CD4-positive, alpha-beta T cell treated with Interferon gamma for 1 hour (primary cell): ENCODE results near the gene EIF3I.

ENCODE experiments used
- DNase-seq: peaks from one replicate; pipeline ENCODE4 v3.0.0-alpha.2; 2020

EIF3I gene

GRCh38 chr1:32221980-32222755 lies at the start of gene EIF3I, which contains the start of gene TMEM234:
Gene EIF3I, plus strand, starts transcription at chr1:32222407. Its CDS starts 35 bp downstream, at chr1:32222442.
Gene TMEM234, minus strand, starts transcription at chr1:32222353. Its CDS starts 31 bp downstream, at chr1:32222322.
- peak; percentile 91 for DNase-seq

- no peak for DNase-seq
These were observed 49.5 kb upstream of the EIF3I start for GRCh38 chr1:32172621-32173245.

- no peak for DNase-seq
These were observed 43.6 kb upstream of the EIF3I start for GRCh38 chr1:32178380-32179192.

GRCh38 chr1:32179193-32179442 lies 43.1 kb upstream of the EIF3I start:
- DNase-seq = no peak

DNA sequence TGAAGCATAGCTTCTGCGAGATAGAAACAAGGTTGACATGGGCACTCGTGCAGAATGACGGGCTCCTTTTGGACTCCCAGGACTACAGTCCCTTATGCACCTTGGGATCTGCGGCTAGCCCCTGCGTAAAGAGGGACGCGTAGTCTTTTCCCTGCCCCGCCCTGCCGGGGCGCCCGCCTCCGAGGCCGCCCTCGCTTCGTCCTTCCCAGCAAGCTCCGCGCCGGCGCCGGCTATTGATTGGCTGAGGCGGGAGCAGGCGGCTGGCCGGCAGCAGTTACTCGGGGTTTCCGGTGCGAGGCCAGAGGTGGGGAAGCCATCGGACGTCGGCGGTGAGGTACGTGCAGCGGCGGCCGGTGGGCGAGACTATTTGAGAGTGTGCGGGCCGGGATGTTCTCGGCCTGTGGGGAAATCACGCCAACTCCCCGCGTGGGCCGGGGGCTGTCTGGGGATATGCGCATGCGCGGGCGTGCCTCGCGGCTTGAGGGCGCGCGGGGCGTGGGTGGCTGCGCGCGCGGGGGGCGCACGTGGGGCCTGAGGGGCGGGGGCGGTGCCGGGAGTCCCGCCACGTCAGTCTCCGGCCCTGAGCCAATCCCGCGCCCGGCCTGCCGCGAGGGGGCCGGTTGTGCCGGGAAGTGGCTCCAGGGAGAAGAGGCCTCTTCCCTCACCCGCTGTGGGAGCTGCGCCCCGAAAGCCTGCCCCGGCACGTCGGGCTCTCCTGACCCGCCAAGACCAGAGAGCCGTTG lies 42.6 kb upstream of the EIF3I start, which contains the start of gene TXLNA:
TSS of gene TXLNA (plus strand) at position 233 of the 743 bp plus-strand sequence. CDS start 671 bp downstream, outside the sequence.
- peak; percentile 88 for DNase-seq

DNA sequence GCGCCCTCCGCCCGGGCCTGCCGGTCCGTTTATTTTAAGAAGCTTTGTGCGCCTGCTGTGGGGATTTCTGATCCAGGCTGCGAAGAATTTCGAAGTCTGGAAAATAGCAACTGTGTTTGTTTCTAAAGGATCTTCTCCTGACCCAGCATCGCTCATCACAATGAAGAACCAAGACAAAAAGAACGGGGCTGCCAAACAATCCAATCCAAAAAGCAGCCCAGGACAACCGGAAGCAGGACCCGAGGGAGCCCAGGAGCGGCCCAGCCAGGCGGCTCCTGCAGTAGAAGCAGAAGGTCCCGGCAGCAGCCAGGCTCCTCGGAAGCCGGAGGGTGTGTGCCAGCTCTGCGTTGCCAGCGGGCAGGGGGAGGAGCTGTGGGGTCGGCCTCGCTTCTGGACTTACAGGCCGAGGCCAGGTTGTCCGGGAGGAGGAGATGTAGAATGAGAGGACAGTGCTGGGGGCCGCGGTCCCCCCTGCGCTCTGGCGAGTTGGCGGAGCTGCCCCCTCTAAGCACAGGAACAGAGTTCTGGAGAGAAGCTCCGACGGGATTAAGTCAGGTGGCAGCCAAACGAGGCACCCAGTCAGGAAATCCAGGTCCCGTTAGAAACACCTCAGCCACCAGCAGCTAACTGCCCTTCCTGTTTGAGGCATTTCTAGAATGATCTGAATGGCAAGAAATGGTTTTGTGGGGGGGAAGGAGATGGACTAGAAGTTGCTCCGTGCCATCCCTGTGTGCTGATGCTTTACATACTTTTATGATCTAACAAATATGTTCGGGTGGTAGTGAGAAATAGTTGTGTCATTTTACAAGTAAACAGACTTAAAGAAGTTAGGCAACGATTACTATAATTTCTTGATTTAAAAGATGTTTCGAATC lies 41.8 kb upstream of the EIF3I start:
- peak; percentile 25 for DNase-seq

DNA sequence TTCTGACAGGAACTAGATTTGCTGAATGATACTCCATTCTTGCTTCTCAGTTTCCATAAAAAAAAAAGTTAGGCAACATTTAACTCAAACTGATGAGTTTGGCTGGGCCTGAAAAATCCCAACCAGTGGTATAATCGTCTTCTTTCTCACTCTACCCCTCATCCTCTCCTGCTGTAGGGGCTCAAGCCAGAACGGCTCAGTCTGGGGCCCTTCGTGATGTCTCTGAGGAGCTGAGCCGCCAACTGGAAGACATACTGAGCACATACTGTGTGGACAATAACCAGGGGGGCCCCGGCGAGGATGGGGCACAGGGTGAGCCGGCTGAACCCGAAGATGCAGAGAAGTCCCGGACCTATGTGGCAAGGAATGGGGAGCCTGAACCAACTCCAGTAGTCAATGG lies 41.1 kb upstream of the EIF3I start:
- no peak for DNase-seq

DNA sequence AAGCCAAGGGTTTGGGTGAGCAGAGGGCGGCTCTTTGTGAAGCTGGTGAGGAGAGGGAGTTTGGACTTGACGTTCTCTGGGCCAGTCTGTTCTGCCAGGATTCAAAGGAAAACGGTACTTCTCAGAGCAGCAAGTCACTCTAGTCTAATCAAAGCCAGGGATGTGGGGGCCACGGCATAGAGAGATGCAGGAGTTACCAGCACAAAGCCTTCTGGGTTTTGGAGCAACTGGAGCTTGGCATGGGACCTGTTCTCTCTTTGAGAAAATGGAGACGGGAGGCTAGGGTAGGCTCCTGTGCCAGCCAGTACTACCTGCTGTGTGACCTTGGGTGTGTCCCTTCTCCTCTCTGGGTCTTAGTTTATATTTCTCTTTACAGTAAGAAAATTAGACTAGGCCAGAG lies 40.6 kb upstream of the EIF3I start:
- no peak for DNase-seq

DNA sequence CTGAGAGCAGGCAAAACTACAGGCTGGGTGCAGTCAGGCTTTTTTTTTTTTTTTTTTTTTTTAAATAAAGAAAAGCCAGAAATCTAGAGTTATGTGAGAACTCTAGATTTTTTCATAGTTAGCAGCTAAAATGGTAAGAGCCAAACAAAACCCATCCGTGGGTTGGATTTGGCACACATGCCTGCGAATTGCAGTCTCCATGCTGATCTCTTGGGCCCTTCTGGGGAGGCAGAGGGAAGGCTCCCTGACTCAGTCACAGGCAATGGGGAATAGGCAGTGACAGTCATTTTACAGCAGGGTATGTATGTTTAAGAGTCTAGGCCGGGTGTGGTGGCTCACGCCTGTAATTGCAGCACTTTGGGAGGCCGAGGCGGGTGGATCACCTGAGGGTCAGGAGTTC lies 40.1 kb upstream of the EIF3I start:
- no peak for DNase-seq

DNA sequence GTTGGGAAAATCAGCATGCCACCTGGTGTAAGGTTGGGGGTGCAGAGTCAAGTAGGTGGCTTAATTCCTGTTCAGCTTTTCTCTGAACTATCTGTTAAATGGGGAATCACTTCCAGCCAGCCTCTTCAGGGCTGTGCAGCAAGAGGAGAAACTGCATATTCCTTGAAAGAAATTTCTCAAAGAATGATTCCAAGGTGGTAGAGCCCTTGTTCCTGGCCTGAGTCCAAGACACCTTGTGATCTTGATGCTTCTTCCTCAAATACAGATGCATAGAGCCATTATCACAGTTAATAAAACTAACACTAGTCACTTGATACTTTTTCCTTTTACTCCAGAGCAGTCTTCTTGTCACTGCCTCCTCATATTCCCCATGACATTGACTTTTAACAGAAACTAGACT lies 37.6 kb upstream of the EIF3I start:
- DNase-seq = no peak

DNA sequence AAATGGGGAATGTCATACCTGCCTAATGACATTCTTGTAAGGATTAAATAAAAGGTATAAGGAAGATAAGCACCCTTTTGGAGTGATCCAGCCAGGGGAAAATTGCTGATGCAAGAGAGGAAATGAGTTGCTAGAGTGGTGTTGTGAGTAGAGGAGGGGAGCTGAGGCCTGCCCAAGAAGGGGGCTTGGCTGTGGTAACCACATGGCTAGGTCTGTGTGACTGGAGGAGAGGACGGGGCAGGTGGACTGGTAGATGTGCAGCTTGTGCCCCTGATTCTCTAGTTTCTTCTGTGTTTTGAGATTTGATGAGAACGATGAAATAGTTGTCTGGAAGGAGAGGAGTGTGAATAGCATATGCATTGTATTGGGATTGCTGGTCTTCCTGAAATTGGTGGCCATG lies 36.1 kb upstream of the EIF3I start:
- DNase-seq = no peak

DNA sequence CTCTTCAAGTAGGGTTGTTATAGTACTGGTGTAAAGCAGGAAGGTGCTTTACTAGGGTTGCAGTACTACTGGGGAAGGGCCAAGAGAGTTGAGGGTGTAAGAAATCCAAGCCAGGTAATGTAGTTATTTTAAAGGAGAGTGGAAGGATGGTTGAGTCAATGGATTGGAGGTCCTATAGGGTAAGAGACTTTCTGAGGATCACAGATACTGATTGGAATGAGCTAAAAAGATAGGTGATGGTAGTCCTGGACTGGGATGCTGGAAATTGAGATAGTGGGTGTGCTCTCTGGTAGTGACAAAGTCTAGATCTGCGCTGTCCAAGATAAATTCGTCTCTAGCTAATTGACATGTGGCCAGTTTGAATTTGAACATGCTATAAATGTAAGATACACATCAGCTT lies 35.7 kb upstream of the EIF3I start:
- no peak for DNase-seq

GRCh38 chr1:32187850-32188249 lies 34.4 kb upstream of the EIF3I start:
- DNase-seq = no peak

DNA sequence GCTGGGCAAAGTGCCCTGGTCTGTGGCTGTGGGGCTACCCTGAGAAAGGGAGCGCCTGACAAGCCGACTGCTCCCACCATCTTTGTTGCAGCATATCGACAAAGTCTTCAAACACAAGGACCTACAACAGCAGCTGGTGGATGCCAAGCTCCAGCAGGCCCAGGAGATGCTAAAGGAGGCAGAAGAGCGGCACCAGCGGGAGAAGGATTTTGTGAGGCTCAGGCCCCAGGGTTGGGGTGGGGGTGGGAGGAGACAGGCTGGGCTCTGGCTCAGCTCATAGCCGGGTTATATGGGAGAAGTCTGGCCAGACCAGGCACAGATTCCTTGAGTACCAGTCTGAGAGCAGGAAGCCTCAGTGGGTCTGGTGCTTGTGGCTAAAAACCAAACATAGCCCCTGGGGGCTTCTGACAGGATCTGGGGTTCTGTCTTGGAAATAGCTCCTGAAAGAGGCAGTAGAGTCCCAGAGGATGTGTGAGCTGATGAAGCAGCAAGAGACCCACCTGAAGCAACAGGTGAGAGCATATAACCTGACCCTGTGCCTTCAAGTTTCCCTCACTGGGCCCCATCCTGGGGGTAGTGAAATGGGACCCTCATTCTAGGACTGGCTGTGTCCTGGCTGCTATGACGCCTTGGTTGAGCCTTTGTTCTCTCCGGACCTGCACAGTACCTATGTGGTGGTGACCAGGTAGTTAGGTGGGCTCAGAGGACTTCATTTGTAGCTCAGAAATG lies 29.8 kb upstream of the EIF3I start:
- DNase-seq = no peak

DNA sequence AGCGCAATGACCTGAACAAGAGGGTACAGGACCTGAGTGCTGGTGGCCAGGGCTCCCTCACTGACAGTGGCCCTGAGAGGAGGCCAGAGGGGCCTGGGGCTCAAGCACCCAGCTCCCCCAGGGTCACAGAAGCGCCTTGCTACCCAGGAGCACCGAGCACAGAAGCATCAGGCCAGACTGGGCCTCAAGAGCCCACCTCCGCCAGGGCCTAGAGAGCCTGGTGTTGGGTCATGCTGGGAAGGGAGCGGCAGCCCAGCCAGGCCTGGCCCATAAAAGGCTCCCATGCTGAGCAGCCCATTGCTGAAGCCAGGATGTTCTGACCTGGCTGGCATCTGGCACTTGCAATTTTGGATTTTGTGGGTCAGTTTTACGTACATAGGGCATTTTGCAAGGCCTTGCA lies 27.2 kb upstream of the EIF3I start:
- no peak for DNase-seq

GRCh38 chr1:32195531-32195930 lies 26.7 kb upstream of the EIF3I start:
- no peak for DNase-seq

GRCh38 chr1:32195972-32196823 lies 26.0 kb upstream of the EIF3I start:
- DNase-seq = no peak

DNA sequence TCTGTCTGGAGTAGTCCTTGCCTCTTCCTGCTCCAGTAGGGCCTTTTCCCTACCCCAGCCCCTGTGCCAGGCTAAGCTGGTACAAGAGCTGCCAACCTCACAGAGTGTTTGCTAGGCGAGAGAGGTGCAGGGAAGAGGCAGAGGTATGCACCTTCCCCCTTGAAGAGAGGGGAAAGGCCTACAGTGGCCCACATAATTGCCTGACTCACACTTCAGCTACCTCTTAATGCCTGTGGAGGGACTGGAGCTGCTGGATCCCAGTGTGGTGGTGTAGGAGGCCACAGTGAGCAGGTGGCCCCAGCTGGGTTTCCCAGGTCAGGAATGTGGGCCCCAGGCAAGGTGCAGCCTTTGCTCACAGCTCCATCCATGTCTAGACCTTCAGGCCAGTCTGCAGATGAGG lies 25.1 kb upstream of the EIF3I start:
- DNase-seq = no peak

- DNase-seq = no peak
These were observed 24.4 kb upstream of the EIF3I start for GRCh38 chr1:32197837-32198236.
